GM18519 (cell line): ENCODE data around the gene MMP28.

Experiments used
- ATAC-seq: cut with Tn5 transposase; IDR thresholded peaks from one replicate; pipeline ENCODE4 v1.9.1; 2021; ENCODE audit warnings: mild to moderate bottlenecking, moderate library complexity; ENCODE audit not compliant: unreplicated experiment, low FRiP score

Gene MMP28, protein sequence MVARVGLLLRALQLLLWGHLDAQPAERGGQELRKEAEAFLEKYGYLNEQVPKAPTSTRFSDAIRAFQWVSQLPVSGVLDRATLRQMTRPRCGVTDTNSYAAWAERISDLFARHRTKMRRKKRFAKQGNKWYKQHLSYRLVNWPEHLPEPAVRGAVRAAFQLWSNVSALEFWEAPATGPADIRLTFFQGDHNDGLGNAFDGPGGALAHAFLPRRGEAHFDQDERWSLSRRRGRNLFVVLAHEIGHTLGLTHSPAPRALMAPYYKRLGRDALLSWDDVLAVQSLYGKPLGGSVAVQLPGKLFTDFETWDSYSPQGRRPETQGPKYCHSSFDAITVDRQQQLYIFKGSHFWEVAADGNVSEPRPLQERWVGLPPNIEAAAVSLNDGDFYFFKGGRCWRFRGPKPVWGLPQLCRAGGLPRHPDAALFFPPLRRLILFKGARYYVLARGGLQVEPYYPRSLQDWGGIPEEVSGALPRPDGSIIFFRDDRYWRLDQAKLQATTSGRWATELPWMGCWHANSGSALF

DNA sequence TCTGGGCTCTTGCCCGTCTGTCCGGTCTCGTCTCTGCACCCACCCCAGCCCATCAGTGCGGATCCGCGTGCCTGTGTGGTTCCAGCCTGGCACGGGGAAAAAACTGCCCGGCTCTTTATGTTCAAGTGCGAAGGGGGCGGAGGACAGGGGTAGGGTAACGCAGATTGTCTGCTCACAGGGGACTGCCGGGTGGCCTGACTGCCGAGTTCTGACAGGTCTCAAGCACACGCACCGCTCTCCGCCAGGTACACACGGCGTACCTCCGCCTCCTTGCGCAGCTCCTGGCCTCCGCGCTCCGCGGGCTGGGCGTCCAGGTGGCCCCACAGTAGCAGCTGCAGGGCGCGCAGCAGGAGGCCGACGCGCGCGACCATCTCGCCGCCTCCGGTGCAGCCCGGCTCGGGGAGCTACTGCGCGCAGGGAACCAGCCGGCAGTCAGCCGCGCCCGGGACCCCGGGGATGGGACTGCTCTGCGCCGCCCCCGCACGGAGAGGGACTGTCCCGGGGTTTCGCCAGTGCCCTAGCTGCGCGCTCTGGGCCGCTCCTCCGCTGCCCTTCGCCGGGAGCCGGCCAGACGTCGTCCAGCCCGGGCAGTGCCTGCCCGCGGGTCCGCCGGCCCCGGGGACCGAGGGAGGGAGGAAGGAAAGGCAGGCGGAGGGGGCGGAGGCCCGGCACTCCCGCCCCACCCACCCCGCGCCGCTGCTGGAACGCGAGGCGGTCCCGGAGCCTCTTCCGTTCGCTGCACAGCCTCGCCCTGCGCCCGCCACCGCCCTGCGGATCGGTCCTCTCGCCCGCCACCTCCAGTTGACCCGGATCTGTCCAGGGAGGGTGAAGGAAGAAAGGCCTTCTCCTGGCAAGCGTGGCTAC lies at the start of gene MMP28:
Gene MMP28, minus strand, starts transcription at position 635 of the 864 bp plus-strand sequence. Its CDS starts 264 bp downstream, at position 371.
- no peak for ATAC-seq

DNA sequence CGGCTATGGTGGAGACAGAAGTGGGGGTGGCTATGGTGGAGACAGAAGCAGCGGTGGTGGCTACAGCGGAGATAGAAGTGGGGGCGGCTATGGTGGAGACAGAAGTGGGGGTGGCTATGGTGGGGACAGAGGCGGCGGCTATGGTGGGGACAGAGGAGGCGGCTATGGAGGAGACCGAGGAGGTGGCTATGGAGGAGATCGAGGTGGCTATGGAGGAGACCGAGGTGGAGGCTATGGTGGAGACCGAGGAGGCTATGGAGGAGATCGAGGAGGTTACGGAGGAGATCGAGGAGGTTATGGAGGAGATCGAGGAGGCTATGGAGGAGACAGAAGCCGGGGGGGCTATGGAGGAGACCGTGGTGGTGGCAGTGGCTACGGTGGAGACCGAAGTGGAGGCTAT lies 49.1 kb upstream of the MMP28 start:
- ATAC-seq: no peak

DNA sequence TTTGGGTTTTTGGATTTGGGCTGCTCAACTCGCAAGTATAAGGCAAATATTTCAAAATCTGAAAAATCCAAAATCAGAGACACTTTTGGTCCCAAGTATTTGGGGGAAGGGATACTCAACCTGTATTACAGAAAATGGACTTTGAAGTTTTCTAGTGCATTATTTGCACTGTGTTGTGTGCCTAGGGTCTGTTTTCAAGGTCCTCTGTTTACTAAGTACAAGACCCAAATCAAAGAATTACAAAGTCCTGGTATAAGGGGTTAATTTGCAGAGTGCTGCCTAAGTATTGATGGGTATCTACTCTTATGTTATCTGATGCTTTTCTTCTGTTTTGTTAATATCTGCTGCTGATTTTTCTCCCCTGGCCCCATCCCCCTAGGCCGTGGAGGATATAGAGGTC lies 48.3 kb upstream of the MMP28 start:
- ATAC-seq: no peak

DNA sequence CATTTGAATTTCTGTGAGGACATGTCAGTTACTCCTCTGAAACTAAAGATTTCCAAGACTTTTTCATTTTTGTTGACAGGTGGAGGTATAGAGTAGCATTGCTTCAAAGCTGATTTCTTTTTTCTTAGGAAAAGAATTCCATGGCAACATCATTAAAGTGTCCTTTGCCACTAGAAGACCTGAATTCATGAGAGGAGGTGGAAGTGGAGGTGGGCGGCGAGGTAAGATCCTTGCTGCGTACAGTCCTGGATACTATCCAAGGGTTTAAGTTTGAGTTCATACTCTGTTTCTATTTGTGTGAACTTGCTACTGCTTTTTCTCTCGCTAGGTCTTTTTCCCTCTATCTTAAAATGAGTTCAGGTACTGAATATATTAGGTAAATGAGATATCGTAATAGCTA lies 46.8 kb upstream of the MMP28 start:
- ATAC-seq: no peak

DNA sequence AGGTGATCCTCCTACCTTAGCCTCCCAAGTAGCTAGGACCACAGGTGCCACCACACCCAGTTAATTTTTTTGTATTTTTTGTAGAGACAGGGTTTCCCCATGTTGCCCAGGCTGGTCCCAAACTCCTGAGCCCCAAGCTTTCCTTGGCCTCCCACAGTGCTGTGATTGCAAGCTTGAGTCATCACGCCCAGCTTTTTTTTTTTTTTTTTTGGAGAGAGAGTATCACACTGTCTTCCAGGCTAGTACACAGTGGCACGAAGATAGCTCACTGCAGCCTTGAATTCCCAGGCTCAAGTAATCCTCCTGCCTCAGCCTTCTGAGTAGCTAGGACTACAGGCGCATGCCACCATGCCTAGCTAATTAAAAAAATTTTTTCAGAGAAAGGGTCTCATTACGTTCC lies 46.1 kb upstream of the MMP28 start:
- no peak for ATAC-seq

DNA sequence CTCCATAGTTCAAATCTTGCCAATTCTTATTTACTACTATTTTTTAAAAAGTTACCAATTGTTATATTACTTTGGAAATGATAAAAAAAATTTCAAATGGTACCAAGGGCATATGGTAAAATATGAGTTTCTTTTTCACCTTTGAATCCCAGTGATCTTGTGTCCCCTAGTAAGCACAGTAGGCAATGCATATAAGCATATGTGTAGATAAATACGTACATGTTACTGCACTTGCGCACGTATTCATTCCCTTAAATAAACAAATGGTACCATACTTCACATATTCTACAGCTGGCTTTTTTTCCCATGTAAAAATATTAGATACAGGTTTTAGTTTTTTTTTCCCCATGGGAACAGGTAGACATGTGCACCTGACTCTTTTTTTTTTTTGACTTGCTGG lies 45.7 kb upstream of the MMP28 start:
- no peak for ATAC-seq

DNA sequence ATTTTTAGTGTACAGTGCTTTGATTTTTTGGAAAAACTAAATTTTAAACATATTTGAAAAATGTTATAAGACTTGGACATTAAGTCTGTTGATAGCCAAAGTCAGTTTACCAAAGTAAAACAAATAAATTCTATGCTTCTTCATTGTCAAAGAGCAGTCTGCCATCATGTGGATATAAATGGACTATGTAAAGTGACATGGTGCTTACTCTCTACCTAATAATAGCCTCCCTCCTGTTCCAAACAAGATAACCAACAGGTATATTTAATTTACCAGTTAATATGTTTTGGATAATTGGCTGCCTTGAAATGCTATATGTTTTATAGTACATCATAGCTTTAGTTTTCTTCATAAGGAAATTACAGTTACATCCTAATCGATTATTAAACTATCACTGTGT lies 29.8 kb upstream of the MMP28 start:
- no peak for ATAC-seq

DNA sequence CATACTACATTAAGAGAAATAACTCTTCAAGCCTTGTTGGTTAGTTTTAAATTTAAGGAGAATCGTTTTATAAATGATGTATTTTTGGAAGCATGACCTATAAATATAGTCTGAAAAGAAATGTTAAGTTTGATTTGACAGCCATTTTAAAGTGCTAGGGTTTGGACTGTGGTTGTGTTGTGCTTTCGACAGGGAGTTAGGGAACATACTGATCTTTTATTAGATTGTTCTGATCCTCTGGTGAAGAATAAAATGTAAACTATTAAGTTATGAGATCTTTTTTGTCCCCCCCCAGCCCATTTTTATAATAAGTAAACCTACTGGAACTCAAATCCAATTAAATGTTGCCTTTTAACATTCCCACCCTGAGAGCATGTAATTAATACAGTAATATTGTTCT lies 25.9 kb upstream of the MMP28 start:
- ATAC-seq: no peak

DNA sequence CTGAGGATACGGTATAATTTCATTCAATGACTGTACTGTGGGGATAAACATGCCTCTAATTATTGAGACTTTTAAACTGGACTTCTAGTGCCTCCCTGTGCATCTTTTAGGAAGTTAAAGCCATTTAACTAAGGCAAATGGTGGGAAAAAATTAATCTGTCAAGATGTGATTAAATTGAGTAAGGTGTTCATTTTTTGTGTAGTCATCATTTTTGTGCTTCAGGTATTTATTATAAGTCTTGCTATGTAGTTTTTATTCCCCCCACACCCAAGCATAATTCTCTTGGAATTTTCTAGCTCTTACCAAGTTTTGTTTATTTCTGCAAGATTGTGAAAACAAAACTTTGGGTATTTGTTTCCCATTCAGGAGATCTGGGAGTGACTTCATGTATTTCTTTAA lies 24.0 kb upstream of the MMP28 start:
- ATAC-seq: no peak

DNA sequence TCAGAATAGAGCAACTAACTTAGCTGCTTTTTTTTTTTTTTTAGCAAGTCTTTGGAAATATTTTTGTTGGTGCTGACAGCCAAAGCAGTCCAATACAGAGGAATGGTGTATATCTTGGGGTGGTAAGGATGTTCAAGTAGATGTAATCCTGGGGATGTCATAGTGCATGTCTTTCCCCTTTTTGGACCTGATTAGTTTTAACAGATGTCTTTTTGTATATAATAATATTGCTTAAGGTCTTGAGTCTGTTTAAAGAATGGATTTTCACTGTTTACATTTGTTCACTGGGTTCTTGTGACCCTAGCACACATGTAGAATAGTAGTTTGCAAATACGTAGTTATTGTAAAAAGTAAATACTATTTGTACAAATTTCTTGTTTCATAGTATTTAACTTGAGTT lies 21.8 kb upstream of the MMP28 start:
- ATAC-seq: no peak

DNA sequence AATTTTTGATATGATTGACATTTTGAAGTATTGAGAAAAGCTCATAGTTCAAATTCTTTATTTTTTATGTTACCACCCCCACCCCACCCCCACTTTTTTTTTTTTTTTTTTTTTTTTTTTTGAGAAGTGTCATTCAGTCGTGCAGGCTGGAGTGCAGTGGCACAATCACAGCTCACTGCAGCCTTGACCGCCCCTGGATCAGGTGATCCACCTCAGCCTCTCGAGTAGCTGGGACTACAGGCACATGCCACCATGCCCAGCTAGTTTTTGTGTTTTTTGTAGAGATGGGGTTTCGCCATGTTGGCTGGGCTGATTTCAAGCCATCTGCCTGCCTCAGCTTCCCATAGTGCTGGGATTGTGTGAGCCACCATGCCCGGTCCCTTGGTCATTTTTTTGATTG lies 21.3 kb upstream of the MMP28 start:
- ATAC-seq: no peak

DNA sequence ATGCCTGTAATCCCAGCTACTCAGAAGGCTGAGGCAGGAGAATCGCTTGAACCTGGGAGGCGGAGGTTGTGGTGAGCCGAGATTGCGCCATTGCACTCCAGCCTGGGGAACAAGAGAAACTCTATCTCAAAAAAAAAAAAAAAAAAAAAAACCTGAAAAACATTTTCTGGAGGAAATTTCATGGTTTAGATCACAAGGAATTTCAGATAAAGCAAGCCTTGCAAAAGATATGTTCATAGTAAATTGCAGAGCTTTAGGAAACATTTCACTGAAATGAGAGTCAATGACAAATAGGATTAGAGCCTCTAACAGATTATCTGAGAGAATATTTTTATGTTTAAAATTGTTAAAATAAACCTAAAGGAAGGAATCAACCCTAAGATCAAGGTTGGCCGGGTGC lies 17.0 kb upstream of the MMP28 start:
- no peak for ATAC-seq

DNA sequence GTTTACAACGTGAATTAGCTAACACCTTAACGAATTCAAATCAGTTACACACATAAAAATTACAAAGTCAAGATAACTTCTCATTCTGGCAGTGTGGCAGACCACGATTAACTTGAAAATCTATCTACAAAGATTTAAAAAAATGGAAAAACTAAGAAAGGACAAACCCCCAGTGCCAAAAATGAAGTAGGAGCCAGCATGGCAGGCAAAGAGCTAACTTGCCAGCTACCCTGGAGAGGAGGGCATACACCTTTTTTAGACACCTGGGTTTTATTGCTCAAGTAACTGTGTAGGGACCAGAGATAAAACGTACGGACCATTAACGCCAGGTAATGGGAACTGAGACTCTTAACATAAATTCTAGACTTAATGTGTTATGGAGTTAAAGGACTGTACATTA lies 16.3 kb upstream of the MMP28 start:
- ATAC-seq: no peak

DNA sequence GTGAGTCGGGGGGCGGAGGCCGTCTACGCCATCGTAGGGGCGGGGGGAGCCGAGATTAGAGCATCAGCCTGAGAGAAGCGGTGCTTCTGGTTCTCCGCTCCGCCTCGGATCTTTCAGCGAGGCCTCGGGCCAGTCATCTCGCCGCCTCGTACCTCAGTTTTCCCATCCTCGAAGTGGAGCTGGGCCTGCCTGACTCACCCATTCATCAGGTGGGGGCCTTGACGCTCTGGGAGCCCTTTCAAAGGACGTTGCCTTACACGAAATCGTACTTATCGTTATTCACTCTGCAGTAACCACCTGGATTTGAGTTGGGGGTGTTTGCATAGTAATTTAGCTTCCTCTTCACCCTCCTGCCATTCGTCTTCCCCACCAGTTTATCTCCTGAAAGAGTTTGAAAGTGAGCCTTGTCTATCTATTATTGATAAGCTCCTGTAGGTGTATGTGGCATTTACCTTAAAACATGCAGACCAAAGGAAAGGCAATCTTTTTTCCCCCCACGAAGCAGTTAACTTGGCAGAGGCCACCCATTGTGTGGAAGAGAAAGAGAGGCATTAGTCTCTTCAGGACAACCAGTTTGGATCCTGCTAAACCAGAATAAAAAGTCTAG lies 14.5 kb upstream of the MMP28 start:
- no peak for ATAC-seq

DNA sequence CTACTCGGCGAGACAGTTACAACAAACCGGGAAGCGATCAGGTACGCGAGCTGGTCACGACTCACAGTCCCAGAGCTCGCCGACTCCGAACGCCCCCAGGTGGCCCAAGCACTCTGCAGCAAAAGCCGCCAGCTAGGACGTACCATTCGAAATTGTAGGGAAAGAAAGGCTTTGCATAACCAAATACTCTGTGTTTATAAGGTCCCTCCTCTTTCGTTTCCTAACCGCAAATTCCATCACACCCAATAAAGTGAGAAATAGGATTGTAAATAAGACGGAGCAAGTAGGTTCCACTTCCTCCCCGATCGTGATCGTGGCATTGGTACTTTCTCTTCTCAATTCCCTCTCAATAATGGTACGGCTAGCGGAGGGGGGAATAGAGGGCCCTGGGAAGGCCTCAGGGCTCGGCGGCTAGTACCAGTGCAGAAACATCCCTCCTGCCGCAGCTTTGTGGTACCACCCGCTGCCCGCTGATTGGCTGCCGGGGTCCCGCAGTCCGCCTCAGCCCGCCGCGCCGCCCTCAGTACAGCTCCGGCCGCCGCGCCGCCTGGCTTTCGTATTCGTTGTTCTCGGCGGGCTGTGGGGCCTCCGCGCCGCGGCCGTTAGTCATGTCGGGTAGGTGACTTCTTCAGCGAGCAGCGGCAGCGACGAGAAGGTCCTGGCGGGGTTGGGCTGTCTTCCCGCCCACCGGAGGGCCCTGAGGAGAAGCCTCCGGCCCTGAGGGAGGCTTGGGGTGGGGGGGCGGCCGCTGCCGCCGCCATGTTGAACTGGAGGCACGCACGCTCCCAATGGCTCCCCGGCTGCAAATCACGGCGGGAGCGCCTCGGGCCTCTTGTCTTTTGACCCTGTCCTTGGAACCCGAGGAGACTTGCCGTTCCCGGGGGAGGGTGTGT lies 13.8 kb upstream of the MMP28 start, which contains the start of gene TAF15:
Gene TAF15, plus strand, starts transcription at position 523 of the 893 bp plus-strand sequence. Its CDS starts 86 bp downstream, at position 609.
- peak; percentile 66 for ATAC-seq

DNA sequence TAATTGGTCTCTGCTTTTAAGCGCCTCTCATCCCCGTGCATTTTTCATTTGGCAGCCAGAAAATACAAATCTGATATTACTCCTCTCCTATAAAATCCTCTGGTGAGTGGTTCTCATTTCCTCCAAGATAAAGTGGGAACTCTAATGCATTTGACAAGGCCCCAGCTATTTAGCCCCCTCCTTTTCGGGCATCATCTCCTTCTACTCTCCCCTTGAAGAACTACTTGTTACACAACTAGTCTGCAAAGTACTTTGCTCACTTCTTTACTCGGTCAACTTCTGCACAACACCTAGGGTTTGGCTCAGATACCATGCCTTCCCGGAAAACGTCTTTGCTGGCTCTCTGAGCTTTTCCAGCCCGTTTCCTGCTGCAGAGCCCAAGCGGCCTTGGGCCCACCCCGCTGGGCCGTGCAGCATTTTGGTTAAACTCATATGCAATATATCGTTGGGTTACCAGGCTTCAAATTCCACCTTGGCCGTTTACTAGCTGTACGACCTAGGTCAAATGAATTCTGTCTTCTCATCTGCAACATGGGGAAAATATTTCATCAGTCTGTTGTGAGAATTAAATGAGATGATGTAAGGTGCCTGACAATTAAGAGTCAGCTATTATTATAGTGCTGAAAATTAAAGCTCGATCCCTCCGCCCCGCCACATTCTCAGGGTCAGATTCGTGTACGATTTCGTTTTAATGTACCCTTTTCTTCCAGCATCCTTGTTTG lies 13.0 kb upstream of the MMP28 start:
- ATAC-seq: no peak

DNA sequence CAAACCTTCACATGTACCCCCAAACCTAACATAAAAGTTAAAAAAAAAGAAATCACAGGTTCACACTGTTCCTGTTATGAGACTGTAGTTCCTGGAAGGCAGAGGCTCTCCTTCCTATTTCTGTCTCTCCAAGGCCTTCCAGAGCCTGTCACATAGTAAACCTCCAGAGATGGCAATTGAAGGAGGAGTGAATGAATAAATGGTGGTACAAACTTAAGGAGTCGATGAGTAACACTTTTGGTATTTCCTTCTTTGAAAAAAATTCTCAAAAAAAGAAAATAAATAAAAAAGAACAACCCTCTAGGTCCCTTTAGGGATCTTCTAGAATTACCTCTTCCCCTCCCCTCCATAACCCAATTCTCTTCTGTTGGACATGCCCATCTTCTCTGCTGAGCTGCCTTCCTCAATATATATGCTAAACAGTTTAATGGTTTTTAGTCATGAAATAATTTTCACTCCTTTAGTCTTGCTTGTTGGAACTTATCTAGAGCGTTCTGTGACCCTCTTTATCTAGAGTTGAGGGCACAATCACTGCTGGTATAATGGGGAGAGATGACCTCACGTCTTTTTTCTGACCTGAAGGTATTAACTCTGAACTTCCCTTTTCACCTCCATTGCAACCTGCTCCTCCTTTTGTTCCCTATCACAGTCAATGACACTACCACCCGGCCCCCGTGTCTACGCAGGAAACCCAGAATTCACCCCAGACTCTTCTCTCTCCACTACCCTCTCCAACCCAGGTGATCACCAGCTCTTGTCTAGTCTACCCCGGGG lies 12.1 kb upstream of the MMP28 start:
- ATAC-seq: no peak

DNA sequence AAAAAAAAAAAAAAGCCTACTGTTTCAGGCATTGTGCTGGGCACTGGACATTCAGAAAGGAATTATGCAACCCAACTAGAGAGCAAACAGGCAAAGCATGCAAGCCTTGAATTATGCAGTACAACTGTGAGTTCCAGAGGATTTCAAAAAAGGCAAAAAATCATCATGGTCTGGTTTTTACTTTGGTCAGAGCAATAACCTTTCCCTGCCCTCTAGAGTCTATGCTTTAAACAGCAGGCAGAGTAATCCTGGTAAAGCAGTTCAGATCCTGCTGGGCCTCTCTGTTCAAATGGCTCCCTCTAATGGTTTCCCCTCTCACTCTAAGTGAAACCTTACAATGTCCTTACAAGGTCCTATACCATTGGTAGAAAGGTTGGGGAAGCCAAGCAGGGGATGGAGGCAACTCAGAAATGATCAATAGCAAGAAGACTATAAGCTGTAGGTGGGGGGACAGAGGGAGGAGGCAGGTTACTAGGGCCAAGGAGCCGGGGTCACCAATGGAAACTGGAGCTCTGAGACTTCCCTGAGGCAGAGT lies 9.3 kb upstream of the MMP28 start:
- ATAC-seq: no peak
